Breast epithelium (tissue), 4 donors: ENCODE results near the gene SSR4. TPM values are rescaled to one million over a fixed set of nuclear protein-coding genes. Genes with fewer than 3 reads are reported as not detected.

ENCODE experiments used
- DNase-seq, 2 donors: peaks; one replicate each; pipeline ENCODE4 v3.0.0-alpha.2; 2019; ENCODE audit warnings: low spot score in 2 of 2
- H3K27ac ChIP-seq, 2 donors: fragments of 200-600 bp; sonication (generic) in 1 of 2; one replicate each; pipeline ENCODE4 v1.5.1; 2016 to 2019; ENCODE audit warnings: mild to moderate bottlenecking in 1 of 2
- H3K27me3 ChIP-seq, 2 donors: fragments of 200-600 bp; sonication (generic) in 1 of 2; one replicate each; pipeline versions ENCODE4 v1.5.1 to v1.6.0; 2017 to 2019; ENCODE audit warnings: control low read depth in 1 of 2, mild to moderate bottlenecking in 1 of 2
- H3K36me3 ChIP-seq: fragments of 200-600 bp; one replicate; pipeline ENCODE4 v1.5.1; 2019
- H3K4me1 ChIP-seq, 2 donors: fragments of 200-600 bp; sonication (generic); one replicate each; pipeline ENCODE4 v1.5.1; 2016 to 2019; ENCODE audit warnings: control low read depth in 1 of 2
- H3K4me3 ChIP-seq, 3 donors: fragments of 200-600 bp; sonication (generic); 1 replicate in 2 of 3; 2 replicates in 1 of 3; pipeline ENCODE4 v1.5.1; 2016 to 2019; ENCODE audit warnings: mild to moderate bottlenecking in 3 of 3, moderate library complexity in 2 of 3
- H3K9me3 ChIP-seq, 2 donors: fragments of 200-600 bp; sonication (generic) in 1 of 2; one replicate each; pipeline ENCODE4 v1.5.1; 2016 to 2019; ENCODE audit warnings: control low read depth in 1 of 2
- CTCF ChIP-seq, 3 donors: fragments of 450-650 bp; IDR thresholded peaks; one replicate each; pipeline ENCODE4 v1.5.1; 2016 to 2017; ENCODE audit warnings: antibody characterized with exemption in 3 of 3, mild to moderate bottlenecking in 3 of 3, moderate library complexity in 3 of 3
- POLR2A ChIP-seq: fragments of 450-650 bp; IDR thresholded peaks from one replicate; pipeline ENCODE4 v1.6.1; 2016; ENCODE audit warnings: antibody characterized with exemption, mild to moderate bottlenecking, moderate library complexity
- POLR2AphosphoS5 ChIP-seq, 3 donors: sonication (generic); formaldehyde crosslinking; IDR thresholded peaks; one replicate each; pipeline ENCODE4 v1.6.1; 2017; ENCODE audit warnings: antibody characterized with exemption in 3 of 3
- intact Hi-C: fragments of 100-400 bp; cut with DNase I; formaldehyde crosslinking; loops from one replicate; pipeline ENCODE4 v1.15.1; 2023; ENCODE audit warnings: low total_unique reads
- total RNA-seq, 3 donors: library from RNA; depleted of rRNA; stranded (reverse); fragments of >200 nt; gene quantifications; one replicate each; pipeline ENCODE4 v1.1.0, GENCODE V29; 2016

SSR4 gene
- total RNA-seq, 3 donors from 2014 or later = 112 to 252 (median 182) TPM

- peak within 1 kb of the TSS in 2 of 3 donors; percentile 40 to 56 for H3K4me3 ChIP-seq
- no peaks in the 10 kb centered on the region for H3K36me3 ChIP-seq
- no peaks in the 10 kb centered on the region for H3K4me1 ChIP-seq
- TF ChIP-seq POLR2A = no peak
- TF ChIP-seq CTCF (IDR thresholded peaks at IDR 0.05) = peak; percentile 64 to 87 (median 80)
- TF ChIP-seq POLR2AphosphoS5 (IDR thresholded peaks at IDR 0.05) = peak in 1 of 3 donors; percentile 48
- DNase-seq = peak; percentile 78 to 87
- peaks cover 0 to 3% of the 10 kb centered on the region in 2 donors for H3K9me3 ChIP-seq
- peak within 1 kb of the TSS; percentile 66 to 83 for H3K27ac ChIP-seq
- intact Hi-C loops = loop anchor here (5.0 kb wide), 1 partner anchor 188 kb away; no protein-coding TSS in a partner anchor
- peaks cover 0 to 29% of the 10 kb centered on the region in 2 donors for H3K27me3 ChIP-seq
These were observed 30.3 kb upstream of the SSR4 start, which contains the start of gene PLXNB3 for GRCh38 chrX:153763989-153764755. Gene PLXNB3 (plus strand): TSS chrX:153764249. CDS start chrX:153765536, 1,287 bp downstream.

- peak overlapping the region in 2 of 3 donors; percentile 40 to 56 for H3K4me3 ChIP-seq
- no peaks in the 10 kb centered on the region for H3K4me1 ChIP-seq
- no peaks in the 10 kb centered on the region for H3K36me3 ChIP-seq
- peaks cover 0 to 35% of the 10 kb centered on the region in 2 donors for H3K27me3 ChIP-seq
- peak overlapping the region; percentile 66 to 83 for H3K27ac ChIP-seq
- H3K9me3 ChIP-seq = peaks cover 0 to 3% of the 10 kb centered on the region in 2 donors
- TF ChIP-seq POLR2AphosphoS5 (IDR thresholded peaks at IDR 0.05) = no peak
- no peak for TF ChIP-seq POLR2A
- no peak for TF ChIP-seq CTCF (IDR thresholded peaks at IDR 0.05)
- DNase-seq = no peak
- intact Hi-C loops = loop anchor here (5.0 kb wide), 1 partner anchor 188 kb away; no protein-coding TSS in a partner anchor
These were observed 29.7 kb upstream of the SSR4 start for GRCh38 chrX:153764786-153765137.

GRCh38 chrX:153765138-153766079 is 29.1 kb upstream of the SSR4 start:
- H3K27me3 ChIP-seq = peaks cover 0 to 41% of the 10 kb centered on the region in 2 donors
- intact Hi-C loops = no loop called here
- H3K4me1 ChIP-seq = no peaks in the 10 kb centered on the region
- H3K36me3 ChIP-seq = no peaks in the 10 kb centered on the region
- peak overlapping the region; percentile 66 to 83 for H3K27ac ChIP-seq
- DNase-seq = no peak
- peaks cover 0 to 3% of the 10 kb centered on the region in 2 donors for H3K9me3 ChIP-seq
- peak overlapping the region in 2 of 3 donors; percentile 40 to 56 for H3K4me3 ChIP-seq
- TF ChIP-seq POLR2A (no peak), POLR2AphosphoS5 (IDR thresholded peaks at IDR 0.05) (no peak), CTCF (IDR thresholded peaks at IDR 0.05) (no peak)

GRCh38 chrX:153766098-153766817 is 28.2 kb upstream of the SSR4 start:
- Histone ChIP-seq H3K27ac (peak overlapping the region; percentile 66 to 83), H3K36me3 (no peaks in the 10 kb centered on the region), H3K4me3 (peak overlapping the region in 2 of 3 donors; percentile 40 to 56), H3K4me1 (no peaks in the 10 kb centered on the region), H3K9me3 (peaks cover 0 to 3% of the 10 kb centered on the region in 2 donors), H3K27me3 (peaks cover 0 to 48% of the 10 kb centered on the region in 2 donors)
- TF ChIP-seq CTCF (IDR thresholded peaks at IDR 0.05) = no peak
- no peak for TF ChIP-seq POLR2A
- TF ChIP-seq POLR2AphosphoS5 (IDR thresholded peaks at IDR 0.05) = no peak
- intact Hi-C loops = no loop called here
- no peak for DNase-seq
